Stimulated activated CD4-positive, alpha-beta T cell treated with anti-CD3 and anti-CD28 coated beads, Interleukin-15, amount 100 ng/mL, for 1 hour (primary cell): ENCODE data around the gene ASIC4.

Source experiments
- DNase-seq, 2 donors: peaks; one replicate each; pipeline ENCODE4 v3.0.0-alpha.2; 2020; ENCODE audit warnings: low read depth in 1 of 2, low spot score in 1 of 2

The ASIC4 gene, protein sequence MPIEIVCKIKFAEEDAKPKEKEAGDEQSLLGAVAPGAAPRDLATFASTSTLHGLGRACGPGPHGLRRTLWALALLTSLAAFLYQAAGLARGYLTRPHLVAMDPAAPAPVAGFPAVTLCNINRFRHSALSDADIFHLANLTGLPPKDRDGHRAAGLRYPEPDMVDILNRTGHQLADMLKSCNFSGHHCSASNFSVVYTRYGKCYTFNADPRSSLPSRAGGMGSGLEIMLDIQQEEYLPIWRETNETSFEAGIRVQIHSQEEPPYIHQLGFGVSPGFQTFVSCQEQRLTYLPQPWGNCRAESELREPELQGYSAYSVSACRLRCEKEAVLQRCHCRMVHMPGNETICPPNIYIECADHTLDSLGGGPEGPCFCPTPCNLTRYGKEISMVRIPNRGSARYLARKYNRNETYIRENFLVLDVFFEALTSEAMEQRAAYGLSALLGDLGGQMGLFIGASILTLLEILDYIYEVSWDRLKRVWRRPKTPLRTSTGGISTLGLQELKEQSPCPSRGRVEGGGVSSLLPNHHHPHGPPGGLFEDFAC

DNA sequence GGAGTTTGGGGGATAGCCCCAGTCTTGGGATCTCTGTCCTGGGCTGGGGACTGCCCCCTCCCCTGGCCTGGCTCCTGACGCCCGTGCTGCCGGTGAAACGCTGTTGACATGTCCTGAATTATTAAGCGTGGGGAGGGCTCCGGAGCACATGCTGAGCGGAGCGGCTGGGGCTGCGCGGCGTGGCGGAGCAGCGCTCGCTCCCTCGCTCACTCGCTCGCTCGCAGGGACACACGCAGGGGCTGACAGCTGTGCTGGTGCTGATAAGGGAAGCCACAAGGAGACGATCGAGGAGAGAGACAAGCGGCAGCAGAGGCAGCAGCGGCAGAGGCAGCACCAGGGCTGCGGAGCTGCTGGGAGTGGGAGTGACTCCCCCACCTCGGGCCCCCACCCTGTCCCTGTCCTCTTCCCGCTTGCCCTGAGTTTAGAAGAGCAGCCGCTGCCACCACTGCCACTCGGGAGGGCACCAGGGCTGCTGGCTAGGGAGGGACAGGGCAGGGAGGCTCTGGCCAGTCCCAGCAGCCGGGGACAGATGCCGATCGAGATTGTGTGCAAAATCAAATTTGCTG, at the start of gene ASIC4:
Gene ASIC4 (plus strand): TSS at position 287 of the 566 bp plus-strand sequence. CDS start 243 bp downstream, at position 530.
- DNase-seq, result no peak

DNA sequence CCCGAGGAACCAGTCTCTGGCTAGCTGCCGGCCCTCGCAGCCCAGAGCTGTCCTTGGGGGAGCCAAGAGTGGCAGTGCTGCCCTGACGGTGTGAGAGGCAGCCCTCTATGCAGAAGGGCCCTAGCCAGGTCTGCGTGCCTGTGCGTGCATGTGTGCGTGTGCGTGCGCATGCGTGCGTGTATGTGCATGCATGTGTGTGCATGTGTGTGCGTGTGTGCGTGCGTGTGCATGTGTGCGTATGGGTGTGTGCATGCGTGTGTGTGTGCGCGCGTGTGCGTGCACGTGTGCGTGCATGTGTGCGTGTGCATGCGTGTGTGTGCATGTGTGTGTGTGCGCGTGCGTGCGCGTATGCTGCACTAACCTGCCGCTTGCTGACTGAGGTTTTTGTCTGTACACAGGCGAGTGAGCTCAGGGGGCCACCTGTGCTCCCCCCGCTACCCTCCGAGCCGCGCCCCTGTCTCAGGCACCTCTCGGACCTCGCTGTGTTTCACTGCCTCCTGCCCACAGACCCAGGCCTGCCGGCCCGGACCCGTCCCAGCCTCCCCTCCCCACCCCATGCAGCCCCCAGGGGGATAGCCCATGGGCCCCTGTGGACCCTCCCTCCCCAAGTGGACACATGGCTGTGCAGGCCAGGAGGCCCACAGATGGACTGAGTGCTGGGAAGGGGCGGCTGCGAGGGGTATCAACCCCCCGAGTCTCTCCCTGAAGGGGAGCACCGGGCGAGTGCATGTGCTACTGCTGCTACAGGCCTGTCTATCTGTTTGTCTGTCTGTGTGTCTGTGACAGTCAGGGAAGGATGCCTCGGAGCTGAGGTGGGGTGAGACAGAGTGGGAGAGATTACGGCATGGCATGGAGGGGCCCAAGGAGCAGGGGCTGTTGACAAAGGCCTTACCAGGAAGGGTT, 48.4 kb upstream of the ASIC4 start:
- no peak for DNase-seq

DNA sequence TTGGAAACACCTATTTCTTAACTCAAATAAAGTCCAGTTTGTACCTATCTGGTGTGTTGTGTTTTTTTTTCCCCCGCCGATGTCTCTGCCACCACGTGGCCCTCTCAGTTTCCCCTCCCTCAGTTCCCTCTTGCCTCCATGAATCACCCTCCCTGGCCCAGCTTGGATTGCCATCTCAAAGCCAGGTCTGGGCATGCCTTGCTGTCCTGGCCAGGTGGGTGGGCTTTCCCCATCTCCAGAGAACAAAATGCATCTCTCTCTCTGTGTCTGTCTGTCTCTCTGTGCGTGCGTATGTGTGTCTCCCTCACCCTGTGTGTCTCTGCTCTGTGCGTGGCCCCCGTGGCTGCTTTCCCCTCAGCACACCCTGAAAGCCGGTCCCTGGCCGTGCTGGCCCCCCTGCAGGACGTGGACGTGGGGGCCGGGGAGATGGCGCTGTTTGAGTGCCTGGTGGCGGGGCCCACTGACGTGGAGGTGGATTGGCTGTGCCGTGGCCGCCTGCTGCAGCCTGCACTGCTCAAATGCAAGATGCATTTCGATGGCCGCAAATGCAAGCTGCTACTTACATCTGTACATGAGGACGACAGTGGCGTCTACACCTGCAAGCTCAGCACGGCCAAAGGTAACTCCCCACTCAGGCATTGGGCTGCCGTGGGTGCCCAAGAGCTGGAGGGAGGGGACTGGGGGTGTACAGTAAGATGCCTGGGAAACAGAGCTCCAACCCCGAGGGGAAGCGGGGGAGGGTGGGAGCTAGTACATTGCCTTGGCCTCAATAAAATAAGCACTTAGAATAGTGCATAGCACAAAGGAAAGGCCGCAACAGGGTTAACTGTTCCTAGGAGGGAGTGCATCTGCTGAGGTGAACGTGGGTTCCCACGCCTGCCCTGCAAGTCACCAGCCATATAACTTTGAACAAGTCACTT, 47.2 kb upstream of the ASIC4 start:
- no peak for DNase-seq

DNA sequence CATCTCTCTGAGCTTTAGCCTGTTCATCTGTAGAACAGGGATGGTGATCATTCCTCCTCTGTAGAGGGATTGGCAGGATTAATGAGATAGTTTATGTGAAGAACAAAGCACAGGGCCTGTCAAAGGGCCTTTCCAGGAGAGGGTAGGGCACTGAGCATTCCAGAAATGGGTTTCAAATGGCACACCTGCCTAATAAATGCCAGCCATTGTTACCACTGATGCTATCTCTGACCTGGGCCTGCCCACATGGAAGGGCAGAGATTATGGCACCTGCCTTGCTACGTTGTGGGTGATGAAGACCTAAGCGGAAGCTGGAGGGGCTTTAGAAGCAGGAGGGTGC, 46.6 kb upstream of the ASIC4 start:
- DNase-seq, result no peak

DNA sequence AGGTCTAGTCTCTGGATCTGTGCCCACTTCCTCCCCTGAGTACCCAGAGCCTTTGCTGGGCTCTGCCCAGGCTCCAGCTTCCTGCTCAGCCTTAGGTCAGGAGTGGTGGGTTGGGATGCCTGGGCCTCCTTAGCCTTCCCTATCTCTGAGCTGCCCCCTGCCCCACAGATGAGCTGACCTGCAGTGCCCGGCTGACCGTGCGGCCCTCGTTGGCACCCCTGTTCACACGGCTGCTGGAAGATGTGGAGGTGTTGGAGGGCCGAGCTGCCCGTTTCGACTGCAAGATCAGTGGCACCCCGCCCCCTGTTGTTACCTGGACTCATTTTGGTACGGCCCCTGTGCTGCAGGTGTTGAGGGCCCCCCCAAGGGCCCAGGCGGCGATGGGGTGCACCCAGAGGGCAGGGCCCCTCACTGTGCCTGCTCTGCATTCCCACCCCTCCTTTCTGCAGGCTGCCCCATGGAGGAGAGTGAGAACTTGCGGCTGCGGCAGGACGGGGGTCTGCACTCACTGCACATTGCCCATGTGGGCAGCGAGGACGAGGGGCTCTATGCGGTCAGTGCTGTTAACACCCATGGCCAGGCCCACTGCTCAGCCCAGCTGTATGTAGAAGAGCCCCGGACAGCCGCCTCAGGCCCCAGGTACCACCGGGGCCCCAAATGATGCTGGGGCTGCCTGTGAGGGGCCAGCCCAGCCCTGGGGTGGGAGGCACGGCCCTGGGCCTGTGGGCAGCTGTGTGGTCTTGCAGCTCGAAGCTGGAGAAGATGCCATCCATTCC, 45.7 kb upstream of the ASIC4 start:
- no peak for DNase-seq

DNA sequence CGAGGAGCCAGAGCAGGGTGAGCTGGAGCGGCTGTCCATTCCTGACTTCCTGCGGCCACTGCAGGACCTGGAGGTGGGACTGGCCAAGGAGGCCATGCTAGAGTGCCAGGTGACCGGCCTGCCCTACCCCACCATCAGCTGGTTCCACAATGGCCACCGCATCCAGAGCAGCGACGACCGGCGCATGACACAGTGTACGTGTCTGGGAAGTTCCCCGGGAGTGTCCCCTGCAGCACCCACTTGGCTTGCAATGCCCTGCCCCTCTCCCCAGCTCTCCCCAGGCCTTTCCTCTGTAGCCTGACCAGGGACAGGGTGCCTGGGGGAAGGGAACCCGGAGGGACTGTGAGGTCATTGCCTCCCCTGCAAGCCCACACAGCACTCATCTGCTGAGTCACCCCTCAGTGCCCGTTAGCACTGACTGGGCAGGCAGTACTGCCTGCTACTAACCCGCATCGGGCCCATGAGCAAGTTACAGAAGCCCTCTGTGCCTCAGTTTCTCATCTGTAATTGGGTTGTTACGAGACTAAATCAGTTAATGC, 45.0 kb upstream of the ASIC4 start:
- DNase-seq, result no peak

DNA sequence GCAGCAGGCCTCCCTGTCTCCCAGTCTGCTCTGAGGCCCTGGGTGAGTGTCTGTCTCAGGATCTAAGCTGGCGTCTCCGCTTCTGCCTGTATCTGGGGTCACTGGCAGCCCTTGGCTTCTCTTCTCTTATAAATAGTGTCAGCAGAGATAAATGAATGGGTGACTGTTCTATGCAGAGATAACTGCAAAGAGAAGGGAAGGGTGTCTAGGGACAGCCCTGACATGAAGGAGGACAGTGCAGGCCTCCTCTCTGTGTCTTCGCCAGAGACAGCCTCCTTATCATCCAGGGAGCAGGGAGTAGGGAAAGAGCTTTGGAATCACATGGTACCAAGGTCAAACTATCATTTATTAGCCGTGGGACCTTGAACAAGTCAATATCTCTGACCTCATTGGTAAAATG, 43.9 kb upstream of the ASIC4 start:
- no peak for DNase-seq

DNA sequence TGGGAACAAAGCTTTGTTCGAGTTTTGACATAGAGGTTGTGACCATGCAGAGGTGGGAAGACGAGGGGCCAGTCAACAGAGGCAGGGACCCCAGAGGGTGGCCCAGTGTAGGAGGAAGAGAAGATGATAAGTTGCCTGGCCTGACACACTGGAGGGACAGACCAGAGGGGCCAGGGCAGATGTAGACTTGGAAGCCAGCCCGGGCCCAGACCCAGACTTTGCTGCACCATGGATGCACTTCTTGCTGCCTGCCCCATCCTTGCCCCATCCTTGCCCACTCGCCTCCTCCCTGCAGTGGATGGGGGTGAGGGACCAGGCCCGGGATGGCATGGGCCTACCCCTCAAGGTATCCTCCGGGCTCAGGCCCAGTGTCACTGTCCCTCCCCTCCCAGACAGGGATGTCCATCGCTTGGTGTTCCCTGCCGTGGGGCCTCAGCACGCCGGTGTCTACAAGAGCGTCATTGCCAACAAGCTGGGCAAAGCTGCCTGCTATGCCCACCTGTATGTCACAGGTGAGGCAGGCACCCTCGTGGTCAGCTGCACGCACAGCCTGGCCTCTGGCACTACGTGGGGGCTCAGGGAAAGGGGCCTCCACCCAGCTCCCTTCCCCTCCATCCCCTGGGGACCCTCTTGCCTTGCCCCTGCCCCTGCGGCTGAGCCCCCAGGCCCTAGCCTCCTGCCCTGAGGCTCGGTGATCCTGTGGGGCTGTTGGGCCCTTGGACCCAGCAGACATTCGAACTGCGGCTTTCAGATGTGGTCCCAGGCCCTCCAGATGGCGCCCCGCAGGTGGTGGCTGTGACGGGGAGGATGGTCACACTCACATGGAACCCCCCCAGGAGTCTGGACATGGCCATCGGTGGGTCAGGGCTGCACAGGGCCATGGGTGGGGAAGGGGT, 42.6 kb upstream of the ASIC4 start:
- no peak for DNase-seq

DNA sequence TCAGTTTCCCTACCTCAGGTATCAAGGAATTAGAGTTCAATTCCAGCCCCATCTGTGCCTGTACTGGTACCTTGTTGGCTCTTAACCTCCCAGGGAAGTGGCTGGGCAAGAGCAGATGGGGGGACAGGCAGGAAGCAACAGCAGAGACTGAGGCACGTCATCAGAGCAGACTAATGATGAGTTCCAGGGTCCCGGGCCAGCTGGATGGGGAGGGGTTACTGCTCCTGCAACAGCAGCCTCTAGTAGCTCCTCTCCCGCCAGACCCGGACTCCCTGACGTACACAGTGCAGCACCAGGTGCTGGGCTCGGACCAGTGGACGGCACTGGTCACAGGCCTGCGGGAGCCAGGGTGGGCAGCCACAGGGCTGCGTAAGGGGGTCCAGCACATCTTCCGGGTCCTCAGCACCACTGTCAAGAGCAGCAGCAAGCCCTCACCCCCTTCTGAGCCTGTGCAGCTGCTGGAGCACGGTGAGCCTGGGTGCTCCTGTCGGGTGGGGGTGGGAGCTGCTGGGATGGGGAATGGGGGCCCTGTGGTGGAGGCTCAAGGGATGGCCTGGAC, 41.6 kb upstream of the ASIC4 start:
- DNase-seq, result no peak

DNA sequence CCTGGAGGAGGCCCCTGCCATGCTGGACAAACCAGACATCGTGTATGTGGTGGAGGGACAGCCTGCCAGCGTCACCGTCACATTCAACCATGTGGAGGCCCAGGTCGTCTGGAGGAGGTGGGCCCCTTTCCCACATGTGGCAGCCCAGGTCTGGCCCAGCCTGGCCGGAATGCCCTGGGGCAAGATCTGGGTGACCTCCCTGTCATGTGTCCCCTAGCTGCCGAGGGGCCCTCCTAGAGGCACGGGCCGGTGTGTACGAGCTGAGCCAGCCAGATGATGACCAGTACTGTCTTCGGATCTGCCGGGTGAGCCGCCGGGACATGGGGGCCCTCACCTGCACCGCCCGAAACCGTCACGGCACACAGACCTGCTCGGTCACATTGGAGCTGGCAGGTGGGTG, 40.8 kb upstream of the ASIC4 start:
- DNase-seq, result no peak

DNA sequence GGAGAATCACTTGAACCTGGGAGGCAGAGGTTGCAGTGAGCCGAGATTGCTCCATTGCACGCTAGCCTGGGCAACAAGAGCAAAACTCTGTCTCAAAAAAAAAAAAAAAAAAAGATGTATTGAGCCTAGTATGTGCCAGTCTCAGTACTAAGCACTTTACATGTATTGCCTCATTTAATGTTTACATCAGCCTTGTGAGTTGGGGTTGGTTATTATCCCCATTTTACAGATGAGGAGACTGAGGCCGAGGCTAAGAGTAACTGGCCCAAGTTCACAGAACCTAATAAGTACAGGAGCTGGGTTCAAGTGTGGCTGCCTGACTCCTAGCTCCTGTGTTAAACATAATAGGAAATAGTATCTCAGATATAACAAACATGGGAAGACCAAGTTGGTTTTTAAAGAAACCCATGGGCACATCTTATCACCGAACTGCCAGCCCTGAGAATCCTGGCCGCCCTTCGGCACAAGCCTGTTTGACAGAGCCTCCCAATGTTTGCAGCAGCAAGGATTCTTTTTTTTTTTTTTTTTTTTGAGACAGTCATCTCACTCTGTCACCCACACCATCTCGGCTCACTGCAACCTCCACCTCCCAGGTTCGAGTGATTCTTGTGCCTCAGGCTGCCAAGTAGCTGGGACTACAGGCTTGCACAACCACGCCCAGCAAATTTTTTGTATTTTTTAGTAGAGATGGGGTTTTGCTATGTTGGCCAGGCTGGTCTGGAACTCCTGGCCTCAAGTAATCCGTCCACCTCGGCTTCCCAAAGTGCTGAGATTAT, 39.8 kb upstream of the ASIC4 start:
- no peak for DNase-seq

DNA sequence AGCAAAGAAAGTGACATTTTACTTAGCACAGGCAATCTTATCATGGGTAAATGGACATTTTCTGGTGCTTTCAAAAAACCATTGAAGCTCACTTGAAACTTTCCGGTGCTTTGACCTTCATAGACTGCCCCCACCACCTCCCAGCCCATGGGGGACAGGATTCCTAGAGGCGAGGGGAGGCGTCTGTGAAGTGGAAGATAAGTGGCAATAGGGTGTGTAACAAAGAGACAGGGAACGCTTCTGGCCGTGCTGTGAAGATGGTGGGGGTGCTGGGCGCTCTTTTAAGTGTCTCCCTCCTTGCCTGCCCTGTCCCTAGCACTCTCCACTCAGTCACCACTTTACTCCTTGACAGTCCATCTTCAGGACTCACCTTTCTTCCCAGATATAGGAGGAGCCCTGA, 39.0 kb upstream of the ASIC4 start:
- no peak for DNase-seq

DNA sequence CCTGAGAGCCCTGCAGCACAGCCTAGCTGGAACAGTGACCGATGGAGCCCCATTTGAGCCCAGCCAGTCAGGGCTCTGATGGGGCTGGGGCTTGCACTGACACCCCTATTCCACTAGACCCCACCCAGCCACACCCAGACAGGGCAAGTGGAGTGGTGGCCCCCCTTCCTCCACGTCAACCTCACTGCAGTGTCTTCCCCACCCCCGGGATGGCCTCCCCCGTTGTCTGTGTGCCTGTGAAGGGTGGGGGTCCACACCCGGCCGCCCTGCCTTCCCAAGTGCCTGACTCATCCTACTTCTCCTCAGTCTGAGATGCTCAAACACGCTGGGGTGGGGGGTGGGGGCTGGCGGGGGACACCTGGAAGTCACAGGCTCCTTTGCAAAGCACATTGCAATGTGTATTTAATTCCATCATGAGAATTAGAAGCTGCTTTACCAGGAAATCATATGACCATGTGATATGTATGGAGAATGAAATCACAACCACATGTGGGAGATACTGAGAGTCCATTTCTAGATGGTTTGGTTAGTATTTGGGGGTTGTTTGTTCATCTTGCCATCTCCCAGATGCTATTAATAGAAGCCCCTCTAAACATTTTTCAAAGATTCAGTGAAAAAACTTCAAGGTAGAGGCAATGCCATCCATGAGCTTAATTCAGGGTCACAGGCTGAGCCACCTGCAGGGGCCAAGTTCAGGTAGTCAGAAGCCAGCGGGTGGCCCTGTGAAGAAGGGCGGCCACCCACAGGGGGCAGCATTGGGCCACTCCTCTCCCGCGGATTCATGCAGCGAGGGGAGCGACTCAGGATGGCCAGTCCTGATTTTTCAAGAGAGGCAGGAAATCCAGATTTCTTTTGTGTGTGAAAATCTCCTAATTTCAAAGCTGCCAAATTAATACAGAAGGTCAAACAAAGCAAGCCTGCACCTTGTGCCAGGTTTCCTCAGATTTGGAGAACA, 38.3 kb upstream of the ASIC4 start:
- peak in 1 of 2 donors; percentile 53 for DNase-seq

DNA sequence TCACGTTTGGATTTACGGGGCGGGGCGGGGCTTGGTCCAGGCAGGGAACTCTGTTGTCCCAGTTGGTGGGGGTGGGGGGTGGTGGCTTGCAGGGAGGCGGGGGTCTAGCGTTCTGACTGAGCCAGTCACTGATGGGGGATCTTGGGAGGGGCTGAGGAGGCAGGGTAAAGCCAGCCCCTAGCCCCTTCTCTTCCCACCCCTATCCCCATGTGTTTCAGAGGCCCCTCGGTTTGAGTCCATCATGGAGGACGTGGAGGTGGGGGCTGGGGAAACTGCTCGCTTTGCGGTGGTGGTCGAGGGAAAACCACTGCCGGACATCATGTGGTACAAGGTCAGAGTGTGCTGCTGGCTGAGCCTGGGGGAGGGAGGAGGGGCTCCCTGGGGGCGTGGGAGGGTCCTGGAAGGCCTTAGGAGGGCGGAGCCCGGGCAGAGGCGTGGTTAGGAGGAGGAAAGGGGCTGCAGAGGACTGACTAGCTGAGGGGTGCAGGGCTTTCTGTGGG, 37.6 kb upstream of the ASIC4 start:
- no peak for DNase-seq

DNA sequence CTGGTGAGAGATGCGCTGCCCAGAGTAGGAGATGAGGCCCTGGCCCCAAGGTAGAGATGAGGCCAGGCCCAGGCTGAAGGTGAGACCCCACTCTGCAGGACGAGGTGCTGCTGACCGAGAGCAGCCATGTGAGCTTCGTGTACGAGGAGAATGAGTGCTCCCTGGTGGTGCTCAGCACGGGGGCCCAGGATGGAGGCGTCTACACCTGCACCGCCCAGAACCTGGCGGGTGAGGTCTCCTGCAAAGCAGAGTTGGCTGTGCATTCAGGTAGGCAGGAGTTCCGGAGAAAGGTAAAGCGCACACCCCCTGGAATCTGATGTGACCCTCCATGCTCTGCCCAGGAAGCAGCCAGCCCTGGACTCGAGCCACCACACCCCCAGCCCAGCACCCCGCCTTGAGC, 37.1 kb upstream of the ASIC4 start:
- no peak for DNase-seq

DNA sequence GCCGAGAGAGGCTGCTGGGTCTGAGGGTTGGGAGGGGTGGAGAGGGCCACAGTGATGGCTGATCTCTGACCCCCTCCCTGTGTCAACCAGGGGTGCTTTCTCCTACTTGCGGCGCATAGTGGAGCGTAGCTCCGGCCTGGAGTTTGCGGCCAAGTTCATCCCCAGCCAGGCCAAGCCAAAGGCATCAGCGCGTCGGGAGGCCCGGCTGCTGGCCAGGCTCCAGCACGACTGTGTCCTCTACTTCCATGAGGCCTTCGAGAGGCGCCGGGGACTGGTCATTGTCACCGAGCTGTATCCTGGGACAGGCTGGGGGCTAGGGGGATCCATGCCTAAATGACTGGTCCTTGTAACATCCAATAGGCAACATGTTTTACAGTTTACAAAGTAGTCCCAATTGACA, 36.5 kb upstream of the ASIC4 start:
- no peak for DNase-seq
